ENCODE results near the gene OLFML2A.

The OLFML2A gene

DNA sequence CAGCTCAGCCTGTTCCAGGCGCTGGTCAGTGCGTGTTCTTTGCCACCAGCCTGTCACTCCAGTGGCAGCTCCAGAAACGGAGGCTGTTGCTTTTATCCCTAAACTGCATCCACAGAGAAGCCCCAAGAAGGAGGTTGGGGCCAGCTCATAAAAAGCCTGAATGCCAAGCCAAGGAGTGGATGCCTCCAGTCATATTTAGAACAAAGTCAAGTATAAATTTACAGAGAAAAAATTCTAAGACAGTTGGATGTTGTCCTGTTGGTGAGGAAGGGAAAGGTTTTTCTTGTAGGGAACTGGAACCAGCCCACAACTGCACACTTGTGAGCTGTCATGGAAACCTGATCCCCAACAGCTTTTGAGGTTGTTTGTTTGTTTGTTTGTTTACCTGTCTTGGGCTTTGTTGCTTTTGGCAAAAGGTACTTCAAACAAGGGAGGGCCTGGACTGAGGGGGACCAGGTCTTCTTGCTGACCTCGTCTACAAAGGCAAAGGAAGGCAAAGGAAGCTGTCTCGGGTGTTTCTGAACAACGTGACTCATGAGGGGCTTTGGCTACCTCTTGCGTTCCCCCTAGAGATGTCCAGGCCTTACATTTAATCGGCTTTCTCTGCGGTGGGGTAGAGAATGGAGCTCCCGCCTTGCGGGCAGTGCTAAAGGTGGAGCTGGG is 36.7 kb downstream of the OLFML2A start:
- Histone ChIP-seq H3K27me3 (ENCODE audit: insufficient read depth, low read length) (no peaks in the 10 kb centered on the region), H3K27ac (ENCODE audit: low read depth, low read length) (no peak overlapping the region), H3K9ac (ENCODE audit: low read depth, low read length) (no peak overlapping the region), H3K4me1 (ENCODE audit: insufficient read depth, low read length) (peaks cover 30% of the 10 kb centered on the region), H3K36me3 (ENCODE audit: insufficient read depth, low read length) (no peaks in the 10 kb centered on the region), H3K4me3 (ENCODE audit: low read length) (no peak overlapping the region), H3K9me3 (ENCODE audit: insufficient read depth, low read depth, low read length) (no peaks in the 10 kb centered on the region)
- WGBS: 79% methylated on average over 11 of the region's 11 CpGs

DNA sequence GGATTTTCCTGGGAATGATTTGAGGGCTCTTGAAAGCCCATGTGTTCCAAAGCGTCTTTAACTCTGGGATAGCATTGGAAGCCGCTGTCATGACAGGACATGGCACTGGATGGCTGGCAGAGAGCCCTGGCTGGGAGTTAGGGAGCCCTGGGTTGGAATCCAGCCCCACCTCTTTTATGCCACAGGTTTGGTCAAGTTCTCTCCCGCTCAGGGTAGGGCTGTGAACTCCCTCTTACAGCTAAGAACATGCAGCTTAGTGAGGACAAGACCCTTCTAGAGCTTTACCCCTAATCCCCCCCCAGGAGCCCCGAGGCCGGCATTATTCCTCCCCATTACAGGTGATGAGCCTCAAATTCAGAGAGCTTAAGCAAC is 37.2 kb downstream of the OLFML2A start:
- Histone ChIP-seq H3K9ac (ENCODE audit: low read depth, low read length) (no peak overlapping the region), H3K27me3 (ENCODE audit: insufficient read depth, low read length) (no peaks in the 10 kb centered on the region), H3K9me3 (ENCODE audit: insufficient read depth, low read depth, low read length) (no peaks in the 10 kb centered on the region), H3K4me1 (ENCODE audit: insufficient read depth, low read length) (peaks cover 32% of the 10 kb centered on the region), H3K27ac (ENCODE audit: low read depth, low read length) (no peak overlapping the region), H3K36me3 (ENCODE audit: insufficient read depth, low read length) (no peaks in the 10 kb centered on the region), H3K4me3 (ENCODE audit: low read length) (no peak overlapping the region)
- WGBS: 89% methylated on average over 5 of the region's 5 CpGs

DNA sequence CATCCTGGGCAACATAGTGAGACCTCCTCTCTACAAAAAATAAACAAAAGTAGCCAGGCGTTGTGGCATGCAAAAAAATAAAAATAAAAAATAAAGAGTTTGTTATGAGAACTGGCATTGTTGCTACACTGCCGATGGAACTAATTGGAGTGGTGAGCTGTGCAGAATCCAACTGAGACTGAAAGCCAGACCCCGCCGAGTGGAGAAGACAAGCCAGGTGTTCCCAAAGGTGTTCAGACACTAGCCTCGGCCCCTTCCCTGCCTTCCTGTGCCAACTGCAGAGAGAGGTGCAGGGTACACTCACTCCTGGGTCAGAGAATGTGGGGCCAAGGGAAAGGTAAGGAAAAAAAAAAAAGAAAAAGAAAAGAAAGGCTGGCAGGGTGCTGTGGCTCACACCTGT is 38.7 kb downstream of the OLFML2A start:
- WGBS: 95% methylated on average over 5 of the region's 5 CpGs
- Histone ChIP-seq H3K9ac (ENCODE audit: low read depth, low read length) (no peak overlapping the region), H3K9me3 (ENCODE audit: insufficient read depth, low read depth, low read length) (no peaks in the 10 kb centered on the region), H3K36me3 (ENCODE audit: insufficient read depth, low read length) (no peaks in the 10 kb centered on the region), H3K4me3 (ENCODE audit: low read length) (no peak overlapping the region), H3K27ac (ENCODE audit: low read depth, low read length) (no peak overlapping the region), H3K27me3 (ENCODE audit: insufficient read depth, low read length) (no peaks in the 10 kb centered on the region), H3K4me1 (ENCODE audit: insufficient read depth, low read length) (peaks cover 27% of the 10 kb centered on the region)

DNA sequence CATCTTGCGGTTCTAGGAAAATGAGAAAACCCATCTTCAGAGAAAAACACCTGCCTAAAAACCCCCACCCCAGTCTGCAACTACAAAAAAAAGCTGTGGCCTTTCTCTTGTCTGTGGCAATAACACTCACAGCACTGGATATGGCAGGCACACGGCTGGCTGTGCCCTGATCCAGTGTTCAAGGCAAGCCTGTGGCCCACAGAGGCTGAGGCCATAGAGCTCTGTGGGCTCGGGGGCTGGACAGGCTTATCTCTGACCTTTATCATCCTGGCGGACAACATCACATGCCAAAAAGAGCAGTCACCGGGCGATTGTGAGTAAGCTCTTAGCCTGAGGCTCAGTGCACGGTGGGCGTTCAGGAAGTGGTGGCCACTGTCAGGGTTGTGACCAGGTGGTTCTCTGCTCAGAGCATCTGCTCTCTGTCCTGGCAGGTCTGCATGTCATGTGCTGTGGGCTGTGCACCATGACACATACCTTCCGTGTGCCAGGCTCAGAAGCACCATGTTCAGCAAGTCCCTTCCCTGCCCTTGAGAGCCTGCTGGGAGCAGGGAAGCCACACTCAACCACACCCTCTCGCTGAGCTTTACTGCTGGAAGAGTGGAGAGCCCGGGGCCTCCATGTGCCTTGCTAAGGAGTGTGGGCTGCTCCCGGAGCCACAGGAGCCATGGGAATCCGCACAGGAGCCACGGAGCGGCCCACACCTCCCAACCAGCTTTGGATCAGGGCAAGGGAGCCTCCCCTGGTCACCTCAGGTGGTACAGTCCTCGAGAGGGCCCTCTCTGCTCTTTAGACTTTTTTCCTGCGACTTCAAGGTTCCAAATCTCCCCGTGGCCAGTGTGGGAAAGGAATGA is 41.7 kb downstream of the OLFML2A start:
- H3K27ac ChIP-seq (ENCODE audit: low read depth, low read length): no peak overlapping the region
- no peak overlapping the region for H3K9ac ChIP-seq (ENCODE audit: low read depth, low read length)
- H3K4me3 ChIP-seq (ENCODE audit: low read length): no peak overlapping the region
- no peaks in the 10 kb centered on the region for H3K27me3 ChIP-seq (ENCODE audit: insufficient read depth, low read length)
- H3K36me3 ChIP-seq (ENCODE audit: insufficient read depth, low read length): no peaks in the 10 kb centered on the region
- no peaks in the 10 kb centered on the region for H3K9me3 ChIP-seq (ENCODE audit: insufficient read depth, low read depth, low read length)
- H3K4me1 ChIP-seq (ENCODE audit: insufficient read depth, low read length): peaks cover 6% of the 10 kb centered on the region
- WGBS: 79% methylated on average over 18 of the region's 18 CpGs

DNA sequence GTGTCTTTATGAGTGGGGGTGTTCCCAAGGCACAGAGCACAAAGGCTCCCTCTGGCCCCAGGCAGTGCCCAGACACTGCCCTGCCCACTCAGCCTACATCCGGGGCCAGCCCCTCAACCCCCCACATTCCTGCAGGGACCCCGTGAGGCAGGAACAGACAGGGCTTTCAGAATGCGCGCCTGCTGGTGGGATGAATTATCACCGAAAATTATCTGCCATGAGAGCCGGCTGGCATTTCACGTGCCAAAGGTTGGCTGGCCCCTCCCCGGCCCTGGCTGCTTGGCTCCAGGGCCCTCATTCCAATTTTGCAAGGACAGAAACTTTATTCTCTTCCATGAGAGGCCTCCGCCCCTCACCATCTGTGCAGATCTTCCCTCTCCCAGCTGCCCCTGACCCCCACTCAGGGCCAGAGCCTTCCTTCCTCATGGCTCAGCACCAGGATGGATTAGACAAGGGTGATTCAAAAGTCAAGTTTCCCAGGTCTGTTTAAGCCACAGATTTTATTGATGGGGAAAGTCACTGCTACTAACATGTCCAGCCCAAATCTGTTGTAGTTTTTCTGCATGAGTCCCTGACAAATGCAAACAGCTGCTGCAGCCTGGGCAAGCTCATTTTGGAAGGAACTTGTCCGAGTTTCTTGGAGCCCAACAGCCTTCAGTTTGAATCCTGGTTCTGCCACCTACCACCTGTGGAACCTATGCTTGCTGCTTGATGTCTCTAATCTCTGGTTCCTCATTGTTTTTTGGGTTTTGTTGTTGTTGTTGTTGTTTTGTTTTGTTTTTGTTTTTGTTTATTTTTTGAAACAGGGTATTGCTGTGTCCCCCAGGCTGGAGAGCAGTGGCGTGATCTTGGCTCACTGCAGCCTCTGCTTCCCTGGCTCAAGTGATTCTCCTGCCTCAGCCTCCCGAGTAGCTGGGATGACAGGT is 44.0 kb downstream of the OLFML2A start:
- WGBS: 88% methylated on average over 12 of the region's 12 CpGs
- H3K4me3 ChIP-seq (ENCODE audit: low read length): no peak overlapping the region

DNA sequence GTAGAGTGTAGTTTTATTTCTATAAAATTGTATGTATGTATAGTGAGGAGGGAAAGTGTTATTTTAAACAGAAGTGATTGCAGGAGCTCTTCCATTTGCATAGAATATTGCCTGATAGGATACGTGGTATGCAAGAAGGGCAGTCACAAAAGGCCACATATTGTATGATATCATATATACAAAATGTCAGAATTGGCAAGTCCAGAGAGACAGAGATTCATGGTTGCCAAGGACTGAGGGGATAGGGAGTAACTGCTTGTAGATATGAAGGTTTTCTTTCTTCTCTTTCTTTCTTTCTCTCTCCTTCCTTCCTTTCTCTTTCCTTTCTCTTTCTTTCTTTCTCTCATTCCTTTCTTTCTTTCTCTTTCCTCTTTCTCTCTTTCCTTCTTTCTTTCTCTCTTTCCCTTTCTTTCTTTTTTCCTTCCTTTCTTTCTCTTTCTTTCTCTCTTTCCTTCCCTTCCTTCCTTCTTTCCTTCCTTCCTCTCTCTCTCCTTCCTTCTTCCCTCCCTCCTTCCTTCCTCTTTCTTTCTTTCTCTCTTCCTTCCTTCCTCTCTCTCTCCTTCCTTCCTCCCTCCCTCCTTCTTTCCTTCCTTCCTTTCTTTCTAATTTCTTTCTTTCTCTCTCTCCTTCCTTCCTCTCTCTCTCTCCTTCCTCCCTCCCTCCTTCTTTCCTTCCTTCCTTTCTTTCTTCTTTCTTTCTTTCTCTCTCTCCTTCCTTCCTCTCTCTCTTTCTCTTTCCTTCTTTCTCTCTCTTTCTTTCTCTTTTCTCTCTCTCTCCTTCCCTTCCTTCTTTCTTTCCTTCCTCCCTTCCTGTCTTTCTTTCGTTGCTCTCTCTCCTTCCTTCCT is 51.8 kb downstream of the OLFML2A start:
- peaks cover 8% of the 10 kb centered on the region for H3K4me1 ChIP-seq (ENCODE audit: insufficient read depth, low read length)
- no peak overlapping the region for H3K9ac ChIP-seq (ENCODE audit: low read depth, low read length)
- H3K9me3 ChIP-seq (ENCODE audit: insufficient read depth, low read depth, low read length): 0 out of 2 replicates have a peak, but pooled peaks cover 4% of the 10 kb centered on the region
- H3K27me3 ChIP-seq (ENCODE audit: insufficient read depth, low read length): no peaks in the 10 kb centered on the region
- H3K27ac ChIP-seq (ENCODE audit: low read depth, low read length): no peak overlapping the region
- no peak overlapping the region for H3K4me3 ChIP-seq (ENCODE audit: low read length)
- H3K36me3 ChIP-seq (ENCODE audit: insufficient read depth, low read length): no peaks in the 10 kb centered on the region
- WGBS: 68% methylated on average over 2 of the region's 2 CpGs

More for the DNA sequence above, 44.0 kb downstream of the OLFML2A start:
- Histone ChIP-seq H3K27me3 (ENCODE audit: insufficient read depth, low read length) (no peaks in the 10 kb centered on the region), H3K36me3 (ENCODE audit: insufficient read depth, low read length) (no peaks in the 10 kb centered on the region), H3K27ac (ENCODE audit: low read depth, low read length) (no peak overlapping the region), H3K9me3 (ENCODE audit: insufficient read depth, low read depth, low read length) (no peaks in the 10 kb centered on the region), H3K9ac (ENCODE audit: low read depth, low read length) (no peak overlapping the region), H3K4me1 (ENCODE audit: insufficient read depth, low read length) (peaks cover 5% of the 10 kb centered on the region; the same call in 1 of the 2 replicates)

DNA sequence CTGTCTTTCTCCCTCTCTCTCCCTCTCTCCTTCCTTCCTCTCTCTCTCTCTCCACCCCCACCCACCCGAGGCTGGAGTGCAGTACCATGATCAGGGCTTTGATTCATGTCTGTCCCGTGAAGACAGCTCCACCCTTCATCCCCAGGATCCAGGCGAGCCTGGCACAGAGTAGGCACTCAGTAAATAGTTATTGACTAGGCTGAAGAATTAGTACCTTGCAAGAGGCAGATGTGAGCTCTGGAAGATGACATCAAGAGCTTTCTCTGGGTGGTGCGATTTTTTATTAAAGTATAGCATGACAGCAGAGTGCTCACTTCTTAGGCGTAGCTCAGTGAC is 52.4 kb downstream of the OLFML2A start:
- H3K27ac ChIP-seq (ENCODE audit: low read depth, low read length): no peak overlapping the region
- H3K4me1 ChIP-seq (ENCODE audit: insufficient read depth, low read length): peaks cover 8% of the 10 kb centered on the region
- WGBS: 55% methylated on average over 5 of the region's 5 CpGs
- H3K36me3 ChIP-seq (ENCODE audit: insufficient read depth, low read length): no peaks in the 10 kb centered on the region
- H3K9me3 ChIP-seq (ENCODE audit: insufficient read depth, low read depth, low read length): 0 out of 2 replicates have a peak, but pooled peaks cover 4% of the 10 kb centered on the region
- no peak overlapping the region for H3K9ac ChIP-seq (ENCODE audit: low read depth, low read length)
- H3K27me3 ChIP-seq (ENCODE audit: insufficient read depth, low read length): no peaks in the 10 kb centered on the region
- no peak overlapping the region for H3K4me3 ChIP-seq (ENCODE audit: low read length)

DNA sequence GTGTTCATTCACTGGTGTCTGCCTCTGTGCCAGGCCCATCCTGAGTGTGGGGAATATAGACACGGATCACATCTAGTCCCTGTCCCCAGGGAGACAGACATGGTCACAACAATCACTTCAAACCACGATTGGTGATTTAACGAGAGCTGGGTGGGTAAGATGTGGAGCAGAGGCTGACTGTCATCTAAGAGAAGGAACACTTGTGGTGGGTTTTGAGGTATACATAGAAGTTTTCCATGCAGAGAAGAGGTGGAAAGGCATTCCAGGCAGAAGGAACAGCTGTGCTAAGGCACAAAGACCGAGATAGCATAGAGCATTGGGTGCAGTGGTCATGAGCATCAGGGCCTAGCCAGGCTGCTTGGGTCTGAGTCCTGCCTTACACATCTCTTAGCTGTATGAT is 53.7 kb downstream of the OLFML2A start:
- peaks cover 8% of the 10 kb centered on the region for H3K4me1 ChIP-seq (ENCODE audit: insufficient read depth, low read length)
- H3K27me3 ChIP-seq (ENCODE audit: insufficient read depth, low read length): no peaks in the 10 kb centered on the region
- no peak overlapping the region for H3K27ac ChIP-seq (ENCODE audit: low read depth, low read length)
- 0 out of 2 replicates have a peak, but pooled peaks cover 4% of the 10 kb centered on the region for H3K9me3 ChIP-seq (ENCODE audit: insufficient read depth, low read depth, low read length)
- H3K4me3 ChIP-seq (ENCODE audit: low read length): no peak overlapping the region
- H3K9ac ChIP-seq (ENCODE audit: low read depth, low read length): no peak overlapping the region
- WGBS: 70% methylated on average over 4 of the region's 4 CpGs
- no peaks in the 10 kb centered on the region for H3K36me3 ChIP-seq (ENCODE audit: insufficient read depth, low read length)

DNA sequence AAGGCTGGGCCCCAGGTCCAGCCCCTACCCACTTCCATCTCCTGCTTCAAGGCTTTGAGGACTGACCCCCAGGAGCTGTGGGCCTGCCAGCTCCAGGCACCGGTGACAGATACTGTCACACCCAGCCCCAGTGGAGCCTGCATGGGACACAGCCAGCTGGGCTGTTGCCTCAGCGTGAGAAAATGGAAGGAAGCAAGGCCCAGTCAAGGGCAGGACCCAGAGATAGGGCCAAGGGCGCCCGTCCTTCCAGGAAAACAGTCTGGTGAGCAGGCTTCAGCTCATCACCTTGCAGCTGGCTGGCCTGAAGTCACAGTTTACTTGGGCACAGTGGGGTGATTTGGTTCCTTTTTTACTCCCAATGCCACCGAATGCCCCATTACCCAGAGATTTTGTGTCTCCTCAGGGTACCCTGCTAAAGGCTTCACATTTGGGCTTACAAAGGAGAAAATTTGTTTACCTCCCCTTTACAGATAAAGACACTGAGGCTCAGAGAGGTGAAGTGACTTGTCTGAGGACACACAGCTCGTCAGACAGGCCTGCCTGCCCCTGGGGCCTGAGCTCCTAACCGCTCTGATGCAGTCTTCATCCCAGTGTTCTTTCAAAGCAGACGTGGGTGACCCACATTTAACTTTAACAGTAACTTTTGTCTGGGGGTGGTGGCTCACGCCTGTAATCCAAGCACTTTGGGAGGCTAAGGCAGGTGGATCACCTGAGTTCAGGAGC is 54.9 kb downstream of the OLFML2A start:
- Histone ChIP-seq H3K4me1 (ENCODE audit: insufficient read depth, low read length) (peaks cover 8% of the 10 kb centered on the region), H3K9ac (ENCODE audit: low read depth, low read length) (no peak overlapping the region), H3K27ac (ENCODE audit: low read depth, low read length) (no peak overlapping the region), H3K36me3 (ENCODE audit: insufficient read depth, low read length) (no peaks in the 10 kb centered on the region), H3K4me3 (ENCODE audit: low read length) (no peak overlapping the region), H3K9me3 (ENCODE audit: insufficient read depth, low read depth, low read length) (no peaks in the 10 kb centered on the region), H3K27me3 (ENCODE audit: insufficient read depth, low read length) (no peaks in the 10 kb centered on the region)
- WGBS: 92% methylated on average over 9 of the region's 9 CpGs

DNA sequence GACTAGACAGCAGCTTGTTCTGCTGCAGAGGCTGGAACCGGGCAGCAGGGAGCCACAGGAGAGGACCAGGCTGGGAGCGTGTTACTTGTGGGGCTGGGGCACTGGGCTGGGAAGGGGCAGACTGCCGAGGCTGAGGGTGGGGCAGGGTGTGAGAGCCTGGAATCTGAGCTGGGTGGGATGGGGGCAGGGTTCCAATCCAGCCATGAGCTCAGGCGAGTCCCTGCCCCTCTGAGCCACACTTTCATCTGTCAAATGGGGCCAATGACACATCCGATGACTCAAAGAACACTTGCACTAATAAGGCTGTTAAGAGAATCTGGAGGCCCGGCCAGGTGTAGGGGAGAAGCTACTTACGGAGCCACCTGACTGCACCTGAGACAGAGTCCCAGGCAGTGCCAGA is 57.7 kb downstream of the OLFML2A start:
- H3K4me1 ChIP-seq (ENCODE audit: insufficient read depth, low read length): peaks cover 3% of the 10 kb centered on the region

More for the DNA sequence above, 57.7 kb downstream of the OLFML2A start:
- Histone ChIP-seq H3K36me3 (ENCODE audit: insufficient read depth, low read length) (no peaks in the 10 kb centered on the region), H3K4me3 (ENCODE audit: low read length) (no peak overlapping the region), H3K9me3 (ENCODE audit: insufficient read depth, low read depth, low read length) (no peaks in the 10 kb centered on the region), H3K27ac (ENCODE audit: low read depth, low read length) (no peak overlapping the region), H3K27me3 (ENCODE audit: insufficient read depth, low read length) (no peaks in the 10 kb centered on the region), H3K9ac (ENCODE audit: low read depth, low read length) (no peak overlapping the region)
- 73% methylated on average over 7 of the region's 7 CpGs for WGBS

Measured in HUES64 (cell line).